Thoracic aorta (tissue), 2 donors: ENCODE results near the gene FMNL1. TPM values are rescaled to one million over a fixed set of nuclear protein-coding genes. Genes with fewer than 3 reads are reported as not detected.
A peak's percentile ranks its signal among the peaks of the same experiment; 100 is the strongest.

ENCODE experiments used
- ATAC-seq: fragments of 150-250 bp; one replicate; pipeline ENCODE4 v1.8.0; 2017; ENCODE audit warnings: low read depth; ENCODE audit not compliant: insufficient number of reproducible peaks, low FRiP score
- DNase-seq: peaks from one replicate; pipeline ENCODE4 v3.0.0-alpha.2; 2020; ENCODE audit warnings: low spot score
- H3K27ac ChIP-seq, 2 donors: fragments of 200-600 bp; sonication (generic); 1 replicate in 1 of 2; 2 replicates in 1 of 2; pipeline ENCODE4 v1.5.1; 2016; ENCODE audit warnings: mild to moderate bottlenecking in 2 of 2, moderate library complexity in 2 of 2
- H3K27me3 ChIP-seq: fragments of 200-600 bp; sonication (generic); replicated peaks from 2 replicates; pipeline ENCODE4 v1.6.0; 2016; ENCODE audit warnings: mild to moderate bottlenecking; ENCODE audit not compliant: insufficient read depth
- H3K36me3 ChIP-seq: fragments of 200-600 bp; sonication (generic); one replicate; pipeline ENCODE4 v1.5.1; 2016
- H3K4me1 ChIP-seq, 2 donors: fragments of 200-600 bp; sonication (generic); 1 replicate in 1 of 2; 2 replicates in 1 of 2; pipeline versions ENCODE4 v1.5.1 to v1.6.0; 2016; ENCODE audit warnings: low read depth in 2 of 2, mild to moderate bottlenecking in 1 of 2; ENCODE audit not compliant: control insufficient read depth in 1 of 2
- H3K4me3 ChIP-seq: fragments of 200-600 bp; sonication (generic); 2 replicates; pipeline ENCODE4 v1.5.1; 2016; ENCODE audit warnings: mild to moderate bottlenecking
- H3K9me3 ChIP-seq: fragments of 200-600 bp; sonication (generic); 2 replicates; pipeline ENCODE4 v1.5.1; 2016
- total RNA-seq, 2 donors: library from RNA; depleted of rRNA; stranded (reverse); fragments of >200 nt; gene quantifications; one replicate each; pipeline versions ENCODE4 v1.1.0 to v1.2.3, GENCODE V29; 2016
- TF ChIP-seq, protein P1 (sequence below): fragments of 200-600 bp; sonication (generic); IDR thresholded peaks from one replicate; pipeline ENCODE4 v1.5.1; 2019; ENCODE audit warnings: antibody characterized with exemption

Gene FMNL1
- total RNA-seq, 2 donors from 2014 or later: 31.4 to 37.2 TPM

DNA sequence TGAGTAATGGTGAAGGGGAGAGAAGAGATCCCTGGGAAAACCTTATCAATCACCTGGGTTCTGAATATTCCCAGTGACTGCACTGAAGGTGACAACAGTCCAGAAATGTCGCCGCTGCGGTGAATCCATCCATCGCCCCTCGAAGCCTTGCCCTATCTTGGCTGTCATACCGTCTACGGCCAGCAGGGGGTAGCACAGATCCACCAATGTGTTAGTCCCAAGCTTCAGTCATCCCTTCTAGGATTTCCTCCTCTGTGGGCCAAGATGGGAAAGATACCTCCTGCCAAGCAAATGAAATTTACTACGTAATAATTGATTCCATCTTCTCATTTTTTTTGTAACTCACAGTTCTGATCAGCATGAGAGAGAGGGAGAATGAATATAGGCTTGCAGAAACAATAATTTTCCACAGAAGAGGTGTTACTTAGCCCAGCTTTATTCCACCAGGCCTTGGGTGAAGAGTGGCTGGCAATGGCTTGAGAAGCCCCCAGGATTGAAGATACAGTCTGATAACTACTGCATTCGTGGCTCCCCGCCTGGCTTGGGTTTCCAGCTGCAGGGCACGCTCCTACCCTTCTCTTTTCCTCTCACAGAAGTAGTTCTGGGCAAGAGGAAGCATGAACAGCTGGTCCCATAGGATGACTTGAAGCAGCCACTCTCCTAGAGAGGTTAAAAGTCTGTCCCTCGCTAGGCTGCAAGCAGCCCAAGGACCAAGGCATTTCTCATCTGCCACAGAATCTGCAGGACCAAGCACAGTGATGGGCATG lies 2.6 kb upstream of the FMNL1 start:
- TF ChIP-seq, protein P1, sequence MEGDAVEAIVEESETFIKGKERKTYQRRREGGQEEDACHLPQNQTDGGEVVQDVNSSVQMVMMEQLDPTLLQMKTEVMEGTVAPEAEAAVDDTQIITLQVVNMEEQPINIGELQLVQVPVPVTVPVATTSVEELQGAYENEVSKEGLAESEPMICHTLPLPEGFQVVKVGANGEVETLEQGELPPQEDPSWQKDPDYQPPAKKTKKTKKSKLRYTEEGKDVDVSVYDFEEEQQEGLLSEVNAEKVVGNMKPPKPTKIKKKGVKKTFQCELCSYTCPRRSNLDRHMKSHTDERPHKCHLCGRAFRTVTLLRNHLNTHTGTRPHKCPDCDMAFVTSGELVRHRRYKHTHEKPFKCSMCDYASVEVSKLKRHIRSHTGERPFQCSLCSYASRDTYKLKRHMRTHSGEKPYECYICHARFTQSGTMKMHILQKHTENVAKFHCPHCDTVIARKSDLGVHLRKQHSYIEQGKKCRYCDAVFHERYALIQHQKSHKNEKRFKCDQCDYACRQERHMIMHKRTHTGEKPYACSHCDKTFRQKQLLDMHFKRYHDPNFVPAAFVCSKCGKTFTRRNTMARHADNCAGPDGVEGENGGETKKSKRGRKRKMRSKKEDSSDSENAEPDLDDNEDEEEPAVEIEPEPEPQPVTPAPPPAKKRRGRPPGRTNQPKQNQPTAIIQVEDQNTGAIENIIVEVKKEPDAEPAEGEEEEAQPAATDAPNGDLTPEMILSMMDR: peak; percentile 97
- Histone ChIP-seq H3K36me3 (no peaks in the 10 kb centered on the region), H3K4me3 (peak overlapping the region; percentile 14), H3K9me3 (no peaks in the 10 kb centered on the region), H3K27ac (no peak overlapping the region), H3K27me3 (no peaks in the 10 kb centered on the region), H3K4me1 (peaks cover 0 to 7% of the 10 kb centered on the region in 2 donors)
- DNase-seq (peak; percentile 72), ATAC-seq (peak; percentile 66)

DNA sequence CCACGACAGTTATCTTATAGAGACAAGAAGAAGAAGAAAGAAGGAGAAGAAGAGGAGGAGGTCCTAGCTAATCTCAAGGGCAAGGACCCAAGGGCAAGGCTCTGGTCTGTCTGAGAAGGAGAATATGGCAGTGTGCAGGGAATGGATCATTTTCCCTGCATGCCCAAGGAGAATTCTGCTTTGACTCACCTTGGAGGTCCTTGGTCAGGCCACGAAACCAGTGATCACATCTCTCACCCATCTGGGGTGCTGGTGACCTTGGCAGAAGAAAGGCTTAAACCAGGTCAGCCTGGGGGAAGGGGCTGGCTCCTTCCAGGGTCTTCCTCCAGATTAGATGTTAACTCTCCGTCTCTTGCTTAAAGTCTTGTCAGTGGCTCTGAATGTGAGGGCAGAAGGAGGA lies 1.6 kb upstream of the FMNL1 start:
- Histone ChIP-seq H3K27me3 (no peaks in the 10 kb centered on the region), H3K27ac (no peak overlapping the region), H3K4me3 (no peak overlapping the region), H3K9me3 (no peaks in the 10 kb centered on the region), H3K36me3 (no peaks in the 10 kb centered on the region), H3K4me1 (peaks cover 0 to 7% of the 10 kb centered on the region in 2 donors)
- DNase-seq (no peak), ATAC-seq (no peak)
- TF ChIP-seq, protein P1: no peak

DNA sequence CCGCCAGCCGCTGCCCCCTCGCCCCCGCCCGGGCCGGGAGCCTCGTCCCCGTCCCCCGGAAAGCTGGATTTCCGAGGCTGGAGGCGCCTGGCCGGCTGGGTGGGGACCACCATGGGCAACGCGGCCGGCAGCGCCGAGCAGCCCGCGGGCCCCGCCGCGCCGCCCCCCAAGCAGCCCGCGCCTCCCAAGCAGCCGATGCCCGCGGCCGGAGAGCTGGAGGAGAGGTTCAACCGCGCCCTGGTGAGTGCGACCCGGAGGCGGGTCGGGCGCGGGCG lies 266 bp downstream of the FMNL1 start:
- Histone ChIP-seq H3K36me3 (no peaks in the 10 kb centered on the region), H3K9me3 (no peaks in the 10 kb centered on the region), H3K27ac (peak overlapping the region in 1 of 2 donors; percentile 27), H3K4me1 (peaks cover 0 to 7% of the 10 kb centered on the region in 2 donors), H3K4me3 (peak overlapping the region; percentile 70), H3K27me3 (no peaks in the 10 kb centered on the region)
- no peak for DNase-seq
- TF ChIP-seq, protein P1: no peak
- no peak for ATAC-seq

GRCh38 chr17:45222289-45222995 lies 757 bp downstream of the FMNL1 start:
- Histone ChIP-seq H3K27ac (peak overlapping the region in 1 of 2 donors; percentile 27), H3K4me1 (peaks cover 0 to 7% of the 10 kb centered on the region in 2 donors), H3K36me3 (no peaks in the 10 kb centered on the region), H3K9me3 (no peaks in the 10 kb centered on the region), H3K27me3 (no peaks in the 10 kb centered on the region), H3K4me3 (peak overlapping the region; percentile 70)
- no peak for DNase-seq
- TF ChIP-seq, protein P1: no peak
- ATAC-seq: no peak

DNA sequence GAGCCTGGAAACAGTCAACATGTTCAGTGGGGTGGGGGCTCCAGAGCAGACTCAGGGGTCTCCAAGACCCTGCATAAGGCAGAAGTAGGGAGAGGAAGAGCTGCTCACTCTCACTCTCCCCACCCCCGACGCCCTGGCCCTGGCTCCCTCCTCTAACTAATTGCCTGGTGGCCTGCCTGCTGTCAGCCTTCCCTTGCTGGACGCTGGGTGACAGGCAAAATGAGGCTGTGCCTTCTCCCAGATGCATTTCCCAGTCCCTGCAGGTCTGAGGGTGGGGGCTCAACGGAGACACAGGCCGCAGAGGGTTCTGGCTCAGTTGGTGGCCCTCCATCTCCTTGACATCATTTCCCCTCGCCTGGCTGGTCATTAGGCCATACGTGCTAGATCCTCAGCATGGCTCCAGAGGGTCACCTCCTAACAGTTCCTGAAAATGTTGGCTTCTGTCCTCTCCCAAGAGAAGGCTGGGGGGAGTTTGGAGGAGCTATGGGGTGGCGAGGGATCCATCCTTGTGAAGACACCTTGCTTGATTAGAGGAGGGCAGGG lies 1.4 kb downstream of the FMNL1 start:
- DNase-seq (no peak), ATAC-seq (no peak)
- H3K36me3 ChIP-seq: no peaks in the 10 kb centered on the region
- H3K4me1 ChIP-seq: peaks cover 0 to 9% of the 10 kb centered on the region in 2 donors
- peak overlapping the region; percentile 70 for H3K4me3 ChIP-seq
- TF ChIP-seq, protein P1: no peak
- no peak overlapping the region for H3K27ac ChIP-seq
- H3K27me3 ChIP-seq: no peaks in the 10 kb centered on the region
- no peaks in the 10 kb centered on the region for H3K9me3 ChIP-seq
